ENCODE results near the gene BORCS8. TPM values are rescaled to one million over a fixed set of nuclear protein-coding genes. Genes with fewer than 3 reads are reported as not detected.

BORCS8 gene
- total RNA-seq = 13.2 and 19.9 TPM in 2 replicates

DNA sequence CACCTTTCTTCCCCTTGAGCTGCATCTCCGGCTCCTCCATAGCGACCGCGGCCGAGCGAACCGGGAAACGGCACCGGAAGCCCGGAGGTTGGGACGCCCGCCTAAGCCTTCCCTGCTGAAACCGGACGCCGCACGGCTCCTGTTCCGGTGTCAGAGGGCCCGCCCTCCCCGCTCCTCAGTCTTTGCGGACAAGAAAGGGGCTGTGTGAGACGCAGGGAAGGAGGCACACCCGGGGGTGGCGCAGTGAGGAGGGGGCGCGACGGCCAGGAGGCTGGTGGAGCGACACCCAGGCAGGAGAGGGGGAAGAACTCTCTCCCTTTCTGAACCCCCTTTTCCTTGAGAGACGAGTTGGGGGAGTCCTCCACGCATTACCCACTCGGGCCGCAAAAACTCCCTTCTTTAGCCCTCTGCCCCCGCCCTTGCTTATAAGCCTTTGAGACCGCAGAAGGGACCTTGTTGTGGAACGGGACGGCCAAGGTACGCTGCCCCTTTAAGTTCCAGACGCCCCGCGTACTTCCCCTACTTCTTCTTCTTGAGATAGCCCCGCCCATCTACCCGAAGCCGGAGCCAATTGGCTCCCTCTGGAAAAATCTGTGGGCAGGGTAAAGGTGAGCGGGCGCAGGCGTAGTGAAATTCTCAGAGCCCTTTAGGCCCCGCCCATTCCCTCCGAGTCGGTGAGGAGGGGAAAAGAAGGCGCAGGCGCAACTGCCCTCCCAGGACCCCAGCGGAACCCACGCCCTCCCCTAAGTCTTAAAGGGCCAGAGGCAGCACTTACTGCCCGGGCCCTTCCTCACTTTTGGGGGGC lies at the start of gene BORCS8, which contains the start of gene RFXANK:
Gene BORCS8 (minus strand): TSS at position 75 of the 805 bp plus-strand sequence. CDS start 35 bp downstream, at position 40.
Gene RFXANK (plus strand): TSS at position 181 of the 805 bp plus-strand sequence. CDS start 1,689 bp downstream, outside the sequence.

DNA sequence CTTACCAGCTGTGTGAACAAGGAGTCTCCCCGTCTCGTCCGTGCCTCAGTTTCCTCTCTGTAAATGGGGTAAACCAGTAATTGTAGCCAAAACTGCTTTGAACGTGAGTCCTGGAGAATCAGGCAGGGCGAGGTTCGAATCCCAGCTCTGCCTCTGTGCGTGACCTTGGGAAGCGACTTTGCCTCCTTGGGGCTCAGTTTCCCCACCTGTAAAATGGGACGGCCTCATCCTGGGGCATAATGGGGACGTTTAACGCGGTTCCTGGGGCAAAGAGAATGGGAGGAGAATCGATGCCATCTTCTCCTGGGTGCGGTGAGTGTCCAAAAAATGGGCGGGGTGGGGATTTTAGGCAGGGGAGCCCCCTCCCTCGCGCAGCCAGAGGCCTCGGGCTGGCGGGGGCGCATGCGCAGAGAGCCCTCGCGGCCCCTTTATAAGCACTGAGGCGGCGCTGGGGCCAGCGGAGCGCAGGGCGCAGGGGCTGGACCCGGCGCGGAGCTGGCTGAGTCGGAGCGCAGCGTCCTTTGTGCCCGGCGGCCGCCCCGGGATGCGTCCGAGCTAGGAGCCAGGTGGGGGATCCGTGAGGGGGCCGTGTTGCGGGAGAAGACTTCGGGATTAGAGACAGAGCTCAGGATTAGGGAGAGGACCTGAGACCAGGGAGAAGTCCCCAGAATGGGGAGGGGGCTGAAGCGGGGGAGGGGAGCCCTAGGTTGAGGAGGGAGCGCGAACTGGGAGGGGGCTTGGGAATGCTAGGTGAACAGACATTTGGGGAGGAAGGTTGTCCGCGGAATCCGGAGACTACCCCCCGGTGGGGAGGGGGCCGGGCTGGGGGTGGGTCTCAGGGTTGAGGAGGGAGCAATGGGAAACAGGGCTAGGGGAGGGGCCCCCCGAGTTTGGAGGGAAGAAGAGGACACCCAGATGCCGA lies 19.8 kb upstream of the BORCS8 start, which contains the start of gene NCAN:
Gene NCAN (plus strand): TSS at position 460 of the 922 bp plus-strand sequence. CDS start 4,996 bp downstream, outside the sequence.

DNA sequence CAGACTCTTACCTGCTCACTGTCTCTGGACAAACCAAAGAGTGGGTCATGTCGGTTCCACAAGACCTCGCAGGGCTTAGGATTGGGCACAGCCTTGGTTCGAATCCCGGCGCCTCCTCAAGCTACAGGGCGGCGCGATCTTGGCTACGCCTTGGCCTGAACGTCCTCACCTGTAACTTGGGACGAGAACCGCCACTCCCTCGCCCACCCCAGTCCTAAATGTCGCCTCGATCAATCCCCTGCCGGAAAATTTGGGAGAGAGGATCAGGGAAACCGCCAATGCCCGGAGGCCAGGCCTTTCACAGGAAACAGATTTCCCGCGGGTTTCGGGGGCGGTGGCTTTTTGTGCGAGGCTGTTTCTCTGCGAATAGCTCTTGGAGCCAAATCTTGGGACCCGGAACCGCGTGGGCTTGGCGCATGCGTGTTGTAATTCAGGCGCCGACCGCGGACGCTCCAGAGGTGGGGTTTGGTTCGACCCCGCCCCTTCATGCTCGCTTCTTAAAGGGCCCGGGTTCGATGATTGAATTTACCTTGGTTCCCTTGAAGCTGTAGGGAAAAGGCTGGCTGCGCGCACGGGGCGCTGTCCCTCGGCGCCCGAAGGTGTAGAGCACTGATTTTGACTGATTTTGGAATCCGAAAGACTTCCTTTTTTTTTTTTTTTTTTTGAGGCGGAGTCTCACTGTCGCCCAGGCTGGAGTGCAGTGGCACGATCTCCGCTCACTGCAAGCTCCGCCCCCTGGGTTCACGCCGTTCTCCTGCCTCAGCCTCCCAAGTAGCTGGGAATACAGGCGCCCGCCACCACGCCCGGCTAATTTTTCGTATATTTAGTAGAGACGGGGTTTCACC lies 11.3 kb upstream of the BORCS8 start, which contains the start of gene NR2C2AP:
Gene NR2C2AP (minus strand): TSS at position 403 of the 845 bp plus-strand sequence. CDS start 354 bp downstream, at position 49.

DNA sequence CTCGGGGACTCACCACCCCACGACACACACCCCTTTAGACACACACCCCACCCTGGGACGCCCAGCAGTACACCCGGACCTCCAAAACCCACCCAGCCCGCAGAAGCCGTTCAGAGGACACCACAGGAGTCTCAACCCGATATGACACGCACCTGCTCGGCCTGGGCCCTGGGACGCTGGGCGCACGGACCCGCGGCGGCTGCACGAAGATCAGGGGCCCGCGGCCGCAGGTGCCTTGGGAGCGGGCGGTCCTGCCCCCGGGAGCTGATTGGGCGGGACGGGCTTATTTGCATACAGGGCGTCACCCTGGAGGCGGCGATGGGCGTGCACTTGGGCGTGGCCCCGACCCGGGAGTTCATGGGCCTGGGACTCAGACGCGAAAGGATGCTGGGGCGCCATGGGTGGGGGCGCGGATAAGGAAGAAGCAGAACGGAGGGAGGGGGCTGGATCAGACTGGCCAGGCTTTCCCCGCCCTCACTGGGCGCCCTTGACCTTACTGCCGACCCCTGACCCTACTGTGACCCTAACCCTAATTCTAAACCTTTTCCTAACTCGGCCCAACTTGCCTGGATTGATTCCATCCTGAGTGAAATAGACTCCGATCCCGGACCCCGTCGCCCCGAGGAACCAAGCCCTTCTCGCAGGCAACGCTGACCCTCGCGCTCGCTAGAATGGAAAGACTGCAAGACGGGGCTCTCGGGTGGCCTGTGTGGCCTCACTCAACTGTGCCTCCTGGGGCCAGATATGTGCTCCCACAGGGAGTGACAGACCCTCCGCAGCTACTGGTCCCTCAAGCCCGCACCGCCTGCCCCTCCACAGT lies 21.7 kb downstream of the BORCS8 start, which contains the start of gene MEF2B:
Gene MEF2B (minus strand): TSS at position 211 of the 820 bp plus-strand sequence. CDS start 19,528 bp downstream, outside the sequence.

DNA sequence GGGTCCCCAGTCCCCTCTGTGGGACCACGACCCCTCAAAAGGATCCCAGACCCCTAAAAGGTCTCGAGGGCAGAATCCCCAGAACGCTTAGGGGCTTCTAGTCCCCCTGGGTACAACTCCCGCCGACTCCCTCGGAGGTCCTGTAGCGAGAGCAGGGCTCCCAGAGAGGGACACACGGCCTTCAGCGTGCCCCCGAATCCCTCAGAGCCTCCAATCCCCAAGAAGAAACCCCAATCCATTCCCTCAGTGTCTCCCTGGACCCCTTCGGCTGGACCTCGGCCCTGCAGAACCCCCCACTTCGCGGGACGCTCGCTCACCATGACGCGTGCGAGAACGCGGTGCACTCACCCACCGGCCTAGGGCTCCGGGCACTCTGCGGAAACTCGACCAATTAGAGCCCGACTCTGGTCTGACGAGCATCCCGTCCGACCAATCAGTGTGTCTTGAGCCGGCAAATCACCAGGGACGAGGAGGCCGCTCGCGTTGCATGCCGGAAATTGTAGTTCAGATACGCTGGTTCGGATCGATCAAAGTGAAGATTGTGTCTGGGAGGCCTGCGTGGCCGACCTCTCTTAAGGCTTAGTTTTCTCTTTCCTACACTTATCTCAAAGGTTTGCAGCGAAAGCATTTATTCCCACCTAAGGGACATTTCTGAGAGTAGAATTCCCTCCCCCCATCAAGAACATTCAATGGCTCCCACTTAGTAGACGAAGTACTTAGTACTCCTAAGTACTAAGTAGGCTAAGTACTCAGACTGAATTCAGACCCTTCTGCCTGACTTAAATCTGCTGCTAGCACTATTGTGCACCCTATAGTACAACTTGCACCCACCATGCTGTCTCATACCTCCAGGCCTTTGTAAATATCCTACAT lies 53.6 kb downstream of the BORCS8 start, which contains the start of gene TMEM161A:
Gene TMEM161A (minus strand): TSS at position 370 of the 873 bp plus-strand sequence. CDS start 50 bp downstream, at position 320.

Small RNA genes lying within 50 kb of the gene (small RNA-seq; reads per million reads assigned to genes)
- not detected for gene RNU6-1028P

Other genes with a start within 250 kb of the BORCS8 start
- 35.2 and 39.9 TPM in 2 replicates for gene SUGP2, start 158.6 kb downstream of the BORCS8 start, total RNA-seq
- 36.4 and 39.9 TPM in 2 replicates for gene ARMC6, start 158.5 kb downstream of the BORCS8 start, total RNA-seq
- gene SLC25A42, start 128.2 kb downstream of the BORCS8 start, total RNA-seq = 3.5 and 4.0 TPM in 2 replicates
- gene TMEM161A, start 53.7 kb downstream of the BORCS8 start, total RNA-seq = 13.3 and 18.9 TPM in 2 replicates
- gene MEF2B, start 21.9 kb downstream of the BORCS8 start, total RNA-seq = 0.13 TPM in 1 of 2 replicates, not detected in the other
- gene RFXANK, start 106 bp upstream of the BORCS8 start, total RNA-seq = 51.3 and 57.7 TPM in 2 replicates
- gene NR2C2AP, start 11.3 kb upstream of the BORCS8 start, total RNA-seq = 8.2 and 11.5 TPM in 2 replicates
- not detected in 2 replicates for gene NCAN, start 19.8 kb upstream of the BORCS8 start, total RNA-seq
- not detected in 2 replicates for gene TM6SF2, start 81.1 kb upstream of the BORCS8 start, total RNA-seq
- 30.5 and 31.7 TPM in 2 replicates for gene SUGP1, start 128.4 kb upstream of the BORCS8 start, total RNA-seq
- 37.5 and 48.5 TPM in 2 replicates for gene MAU2, start 128.7 kb upstream of the BORCS8 start, total RNA-seq
- gene GATAD2A, start 213.5 kb upstream of the BORCS8 start, total RNA-seq = 77.1 and 92.2 TPM in 2 replicates

Measured in thoracic aorta endothelial cell (primary cell).